Epithelial cell of proximal tubule (primary cell): ENCODE measurements around the gene GPRC5A. TPM values are rescaled to one million over a fixed set of nuclear protein-coding genes. Genes with fewer than 3 reads are reported as not detected.

Source experiments
- DNase-seq: peaks from one replicate; pipeline ENCODE4 v3.0.0-alpha.2; 2011; ENCODE audit warnings: low read depth
- H3K4me3 ChIP-seq: 2 replicates; pipeline ENCODE4 v1.5.1; 2011; ENCODE audit warnings: low read depth, mild to moderate bottlenecking, low read length
- CTCF ChIP-seq: conservative IDR thresholded peaks from 2 replicates; pipeline ENCODE4 v1.5.1; 2012; ENCODE audit warnings: low read depth, mild to moderate bottlenecking, low read length
- total RNA-seq: library from RNA; depleted of rRNA; stranded (reverse); fragments of >200 nt; gene quantifications from 2 replicates; pipeline ENCODE4 v1.2.3, GENCODE V29; 2015

The GPRC5A gene
- total RNA-seq, 1 donor from 2014 or later, result 84.4 TPM

- DNase-seq, result no peak
- H3K4me3 ChIP-seq, result no peak overlapping the region
- no peak for TF ChIP-seq CTCF
Observed at GRCh38 chr12:12902036-12902435, 10.7 kb downstream of the GPRC5A start.

GRCh38 chr12:12903642-12904609, 12.6 kb downstream of the GPRC5A start:
- TF ChIP-seq CTCF, result no peak
- H3K4me3 ChIP-seq, result no peak overlapping the region
- DNase-seq, result no peak

GRCh38 chr12:12907552-12907951, 16.2 kb downstream of the GPRC5A start:
- no peak for TF ChIP-seq CTCF
- H3K4me3 ChIP-seq, result no peak overlapping the region
- no peak for DNase-seq

GRCh38 chr12:12908252-12908651, 16.9 kb downstream of the GPRC5A start:
- no peak for DNase-seq
- no peak for TF ChIP-seq CTCF

GRCh38 chr12:12908711-12909110, 17.3 kb downstream of the GPRC5A start:
- no peak overlapping the region for H3K4me3 ChIP-seq
- TF ChIP-seq CTCF, result no peak
- DNase-seq, result no peak

More at GRCh38 chr12:12908252-12908651, 16.9 kb downstream of the GPRC5A start:
- no peak overlapping the region for H3K4me3 ChIP-seq

- H3K4me3 ChIP-seq, result no peak overlapping the region
- TF ChIP-seq CTCF, result no peak
- no peak for DNase-seq
Observed at GRCh38 chr12:12909228-12909994, 18.0 kb downstream of the GPRC5A start.
